ENCODE measurements around the gene GNAO1. TPM values are rescaled to one million over a fixed set of nuclear protein-coding genes. Genes with fewer than 3 reads are reported as not detected.
A peak's percentile ranks its signal among the peaks of the same experiment; 100 is the strongest.

Gene GNAO1
- total and polyA plus RNA-seq, 7 donors, result 0.35 to 1.9 (median 0.60) TPM

DNA sequence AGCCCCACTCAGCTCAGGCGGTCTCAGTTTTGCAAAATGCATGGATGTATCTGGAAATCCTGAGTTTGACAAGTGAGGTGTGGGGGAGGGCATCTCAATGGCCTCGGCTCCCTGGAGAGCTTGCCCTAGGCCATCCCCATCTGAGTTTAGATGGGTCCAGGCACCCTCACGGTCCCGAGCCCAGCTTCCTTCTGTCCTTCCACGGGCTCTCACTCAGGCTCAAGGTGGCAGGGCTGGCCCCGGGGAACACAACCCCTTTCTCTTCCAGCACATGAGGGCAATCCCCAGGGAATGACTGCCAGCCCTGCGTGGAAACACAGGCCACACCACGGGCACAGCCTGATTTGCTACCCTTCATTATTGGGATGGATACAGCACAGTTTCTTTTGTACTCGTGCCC, 175.7 kb downstream of the GNAO1 start:
- Histone ChIP-seq H3K27me3 (ENCODE audit: insufficient read depth in 3 of 3, low read length in 2 of 3) (no peaks in the 10 kb centered on the region), H3K4me3 (no peak overlapping the region), H3K27ac (no peak overlapping the region), H3K36me3 (ENCODE audit: insufficient read depth in 1 of 2, low read depth in 1 of 2) (peaks cover 0 to 67% of the 10 kb centered on the region in 2 donors), H3K4me1 (peaks cover 16% of the 10 kb centered on the region), H3K9me3 (no peaks in the 10 kb centered on the region)
- 89% methylated on average over 9 of the region's 9 CpGs for WGBS, 3 donors
- no peak for TF ChIP-seq CTCF (IDR thresholded peaks at IDR 0.05)
- no peak for DNase-seq
- no peak for ATAC-seq
- intact Hi-C loops (cut with DNase I), result no loop called here

GRCh38 chr16:56367764-56368163, 176.5 kb downstream of the GNAO1 start:
- no peak overlapping the region for H3K27ac ChIP-seq
- TF ChIP-seq CTCF (IDR thresholded peaks at IDR 0.05), result no peak
- peak; percentile 9 to 79 (median 53) for ATAC-seq

DNA sequence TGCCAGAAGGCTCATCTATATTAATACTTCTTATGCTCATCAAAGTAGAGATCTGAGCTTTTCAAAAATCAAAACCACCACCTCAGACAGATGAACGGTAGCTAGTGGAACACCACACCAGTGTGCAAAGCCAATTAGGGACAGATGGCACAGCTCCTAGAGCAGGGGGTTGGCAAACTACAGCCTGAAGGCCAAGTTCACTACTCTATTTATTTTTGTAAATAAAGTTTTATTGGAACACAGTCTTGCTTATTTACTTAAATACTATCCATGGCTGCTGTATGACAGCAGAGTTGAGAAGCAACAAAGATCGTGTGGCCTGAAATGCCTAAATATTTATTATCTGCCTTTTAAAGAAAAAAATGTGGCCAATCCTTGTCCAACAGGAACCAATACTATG, 177.3 kb downstream of the GNAO1 start:
- ATAC-seq, result no peak
- no peaks in the 10 kb centered on the region for H3K9me3 ChIP-seq
- TF ChIP-seq CTCF (IDR thresholded peaks at IDR 0.05), result no peak
- H3K4me3 ChIP-seq, result no peak overlapping the region
- no peaks in the 10 kb centered on the region for H3K27me3 ChIP-seq (ENCODE audit: insufficient read depth in 3 of 3, low read length in 2 of 3)
- intact Hi-C loops (cut with DNase I), result no loop called here
- DNase-seq, result no peak
- 67 to 84% (median 69%) methylated on average over 2 of the region's 2 CpGs for WGBS, 3 donors
- H3K36me3 ChIP-seq (ENCODE audit: insufficient read depth in 1 of 2, low read depth in 1 of 2), result peaks cover 0 to 51% of the 10 kb centered on the region in 2 donors
- no peak overlapping the region for H3K27ac ChIP-seq
- peaks cover 24% of the 10 kb centered on the region for H3K4me1 ChIP-seq

More at GRCh38 chr16:56367764-56368163, 176.5 kb downstream of the GNAO1 start:
- H3K36me3 ChIP-seq (ENCODE audit: insufficient read depth in 1 of 2, low read depth in 1 of 2), result peaks cover 0 to 59% of the 10 kb centered on the region in 2 donors
- no peak for DNase-seq
- peaks cover 16% of the 10 kb centered on the region for H3K4me1 ChIP-seq
- H3K27me3 ChIP-seq (ENCODE audit: insufficient read depth in 3 of 3, low read length in 2 of 3), result no peaks in the 10 kb centered on the region
- WGBS, 3 donors, result 65 to 76% (median 69%) methylated on average over 6 of the region's 6 CpGs
- no peak overlapping the region for H3K4me3 ChIP-seq
- H3K9me3 ChIP-seq, result no peaks in the 10 kb centered on the region
- intact Hi-C loops (cut with DNase I), result no loop called here

DNA sequence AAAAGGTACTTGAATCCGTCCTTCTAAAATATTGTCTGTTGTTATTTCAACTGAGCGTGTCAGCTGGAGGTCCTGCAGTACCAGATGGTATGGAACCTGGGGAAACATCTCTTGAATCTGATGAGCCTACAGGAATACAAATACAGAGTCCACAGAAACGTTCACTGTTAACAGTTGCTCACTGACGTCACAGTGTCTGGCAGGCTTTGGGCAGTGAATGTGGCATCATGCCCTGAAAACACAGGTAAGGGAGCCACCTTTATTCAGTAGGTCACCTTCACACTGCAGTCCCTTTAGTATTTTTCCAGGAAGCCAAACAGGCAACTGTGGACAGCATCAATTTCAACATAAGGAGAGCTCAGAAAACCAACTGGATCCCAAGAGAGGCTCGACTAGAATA, 177.9 kb downstream of the GNAO1 start:
- no peak for ATAC-seq
- Histone ChIP-seq H3K9me3 (no peaks in the 10 kb centered on the region), H3K27ac (no peak overlapping the region), H3K4me1 (peaks cover 28% of the 10 kb centered on the region), H3K27me3 (ENCODE audit: insufficient read depth in 3 of 3, low read length in 2 of 3) (no peaks in the 10 kb centered on the region), H3K4me3 (no peak overlapping the region), H3K36me3 (ENCODE audit: insufficient read depth in 1 of 2, low read depth in 1 of 2) (peaks cover 0 to 50% of the 10 kb centered on the region in 2 donors)
- DNase-seq, result no peak
- TF ChIP-seq CTCF (IDR thresholded peaks at IDR 0.05), result no peak
- intact Hi-C loops (cut with DNase I), result no loop called here
- WGBS, 3 donors, result 82 to 84% (median 83%) methylated on average over 5 of the region's 5 CpGs

DNA sequence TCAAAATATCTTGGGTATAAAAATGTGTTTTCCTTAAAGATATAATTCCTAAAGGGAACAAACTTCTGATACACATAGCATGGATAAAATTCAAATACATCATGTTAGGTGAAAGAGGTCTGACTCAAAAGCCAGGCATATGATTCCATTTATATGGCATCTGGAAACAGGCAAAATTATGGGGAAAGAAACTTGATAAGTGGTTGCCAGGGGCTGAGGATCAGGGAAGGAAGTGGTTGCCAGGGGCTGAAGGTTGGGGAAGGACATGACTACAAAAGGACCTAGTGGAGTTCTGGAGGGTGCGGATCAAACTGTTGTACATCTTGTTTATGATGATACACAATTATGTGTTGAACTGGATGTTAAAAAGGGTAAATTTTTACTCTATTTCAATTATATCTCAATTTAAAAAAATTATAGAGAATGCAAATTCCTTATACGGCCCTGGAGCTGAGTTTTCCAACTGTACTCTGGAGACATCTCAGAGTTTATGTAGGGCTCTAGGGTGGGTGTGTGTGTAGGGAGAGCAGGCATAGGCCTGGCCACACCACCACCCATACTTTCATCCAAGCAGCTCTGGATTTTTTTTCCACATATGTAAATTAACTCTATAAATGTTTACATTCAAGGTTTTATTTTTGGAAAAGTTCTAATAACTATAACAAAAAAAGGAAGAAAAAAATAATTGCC, 179.0 kb downstream of the GNAO1 start:
- Histone ChIP-seq H3K4me1 (peaks cover 28% of the 10 kb centered on the region), H3K36me3 (ENCODE audit: insufficient read depth in 1 of 2, low read depth in 1 of 2) (peaks cover 0 to 45% of the 10 kb centered on the region in 2 donors), H3K4me3 (no peak overlapping the region), H3K9me3 (no peaks in the 10 kb centered on the region), H3K27me3 (ENCODE audit: insufficient read depth in 3 of 3, low read length in 2 of 3) (no peaks in the 10 kb centered on the region), H3K27ac (no peak overlapping the region)
- ATAC-seq (peak in 1 of 4 donors; percentile 22), DNase-seq (no peak)
- intact Hi-C loops (cut with DNase I), result no loop called here
- 76 to 82% (median 80%) methylated on average over 2 of the region's 2 CpGs for WGBS, 3 donors
- TF ChIP-seq CTCF (IDR thresholded peaks at IDR 0.05), result no peak

All from psoas muscle (tissue), 8 donors.